Measurements from ENCODE around the gene SH3PXD2A.

The SH3PXD2A gene

GRCh38 chr10:103717341-103718246 is 137.8 kb downstream of the SH3PXD2A start:
- peak; percentile 53 for DNase-seq

GRCh38 chr10:103716206-103717160 is 138.9 kb downstream of the SH3PXD2A start:
- no peak for DNase-seq

- no peak for DNase-seq
Observed at GRCh38 chr10:103715430-103715829, 139.9 kb downstream of the SH3PXD2A start.

DNA sequence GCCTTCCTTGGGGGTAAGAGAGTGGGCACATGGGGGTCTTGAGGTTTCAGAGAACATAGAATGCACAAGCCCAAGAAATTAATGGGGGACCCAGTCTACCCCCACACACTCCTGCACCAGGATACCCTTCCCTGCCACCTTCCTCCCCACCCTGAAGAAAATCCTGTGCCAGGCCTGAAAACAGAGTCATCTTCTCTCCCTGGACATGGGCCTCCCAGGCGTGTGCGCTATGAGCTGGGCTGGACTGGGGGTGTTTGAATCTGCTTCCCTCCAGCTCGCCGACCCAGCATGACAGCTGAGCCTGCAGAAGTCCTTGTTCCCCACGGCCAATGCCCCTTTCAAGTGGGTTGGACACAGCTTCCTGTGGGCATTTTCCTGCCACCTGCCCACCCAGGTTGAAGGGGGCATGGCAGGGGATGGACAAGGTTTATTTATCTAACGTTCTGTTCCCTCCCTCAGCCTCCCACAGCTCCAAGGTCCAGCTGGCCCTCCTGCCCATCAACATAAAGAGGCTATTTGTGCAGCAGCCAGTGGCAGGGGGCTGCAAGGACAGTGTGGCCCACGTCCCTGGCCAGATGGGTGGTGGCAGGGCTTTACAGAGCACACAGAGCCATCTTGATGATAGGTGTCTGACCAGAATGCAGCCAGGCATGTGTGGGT is 141.0 kb downstream of the SH3PXD2A start:
- DNase-seq: no peak

- no peak for DNase-seq
Observed at GRCh38 chr10:103713676-103714075, 141.7 kb downstream of the SH3PXD2A start.

DNA sequence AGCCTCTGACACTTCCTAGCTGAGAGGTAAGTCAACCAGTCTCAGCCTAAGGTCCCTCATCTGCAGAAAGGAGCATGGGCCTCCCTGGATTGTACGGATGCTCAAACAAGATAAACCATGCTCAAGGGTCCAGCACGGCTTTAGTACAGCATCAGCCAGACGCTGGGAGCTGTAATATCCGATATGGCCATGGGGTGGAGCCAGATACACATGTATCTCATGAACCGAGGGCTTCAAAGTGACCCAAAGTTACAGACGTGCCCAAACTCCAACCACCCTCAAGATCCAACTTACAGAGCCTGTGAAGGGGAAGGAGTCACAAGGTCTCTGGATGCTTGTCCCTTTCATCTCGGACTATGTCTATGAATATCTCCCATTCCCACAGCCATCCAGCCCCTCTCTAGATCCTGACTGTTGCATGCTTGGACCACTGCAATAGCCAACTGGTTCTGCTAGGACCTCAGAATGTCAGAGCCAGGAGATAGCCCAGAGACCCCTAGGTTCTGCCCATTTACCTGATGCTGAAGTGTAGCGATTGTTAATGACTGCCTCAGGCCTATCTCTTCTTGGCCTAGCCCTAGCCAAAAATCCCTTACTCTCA is 142.4 kb downstream of the SH3PXD2A start:
- DNase-seq: peak; percentile 60

DNA sequence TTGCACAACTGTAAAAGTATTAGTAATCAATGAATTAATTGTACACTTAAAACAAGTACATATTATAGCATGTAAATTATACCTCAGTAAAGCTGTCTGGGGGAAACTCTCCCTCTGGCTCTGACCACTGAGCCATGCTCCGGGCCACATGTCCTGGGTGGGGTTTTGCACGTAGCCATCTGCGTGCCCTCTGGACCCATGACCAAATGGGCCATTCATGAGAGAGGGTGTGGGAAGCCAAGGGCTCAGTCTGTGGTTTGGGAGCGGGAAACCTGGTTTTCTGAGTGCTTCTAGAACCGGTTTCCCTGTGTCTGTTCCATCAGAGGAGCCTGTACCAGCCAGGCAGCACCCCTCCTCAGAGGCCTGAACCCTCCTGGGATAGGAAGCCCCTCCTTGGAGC is 143.2 kb downstream of the SH3PXD2A start:
- no peak for DNase-seq

GRCh38 chr10:103711351-103711994 is 143.9 kb downstream of the SH3PXD2A start:
- no peak for DNase-seq

- DNase-seq: no peak
Observed at GRCh38 chr10:103710490-103710889, 144.9 kb downstream of the SH3PXD2A start.

DNA sequence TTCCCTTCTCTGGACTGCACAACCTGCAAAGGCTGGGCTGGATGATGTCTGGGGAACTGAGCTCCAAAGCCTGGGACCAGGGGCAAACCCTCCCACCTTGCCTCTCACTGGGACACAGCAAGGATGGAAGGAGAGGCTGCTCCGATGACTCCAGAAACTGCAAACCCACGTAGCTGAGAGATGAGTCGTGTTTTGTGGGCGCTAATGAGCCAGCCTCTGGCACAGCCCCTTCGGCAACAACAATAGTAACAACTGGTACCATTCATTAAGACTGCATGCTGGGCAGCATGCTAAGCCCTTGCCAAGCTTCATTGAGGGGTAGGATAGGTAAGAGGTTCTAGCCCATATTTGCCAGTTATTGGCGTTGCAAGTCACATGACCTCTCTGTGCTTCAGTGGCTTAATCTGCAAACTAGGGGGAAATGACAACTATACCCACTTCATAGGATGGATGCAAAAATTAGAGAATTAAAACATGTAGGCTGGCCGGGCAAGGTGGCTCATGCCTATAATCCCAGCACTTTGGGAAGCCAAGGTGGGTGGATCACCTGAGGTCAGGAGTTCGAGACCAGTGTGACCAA is 145.9 kb downstream of the SH3PXD2A start:
- DNase-seq: no peak

DNA sequence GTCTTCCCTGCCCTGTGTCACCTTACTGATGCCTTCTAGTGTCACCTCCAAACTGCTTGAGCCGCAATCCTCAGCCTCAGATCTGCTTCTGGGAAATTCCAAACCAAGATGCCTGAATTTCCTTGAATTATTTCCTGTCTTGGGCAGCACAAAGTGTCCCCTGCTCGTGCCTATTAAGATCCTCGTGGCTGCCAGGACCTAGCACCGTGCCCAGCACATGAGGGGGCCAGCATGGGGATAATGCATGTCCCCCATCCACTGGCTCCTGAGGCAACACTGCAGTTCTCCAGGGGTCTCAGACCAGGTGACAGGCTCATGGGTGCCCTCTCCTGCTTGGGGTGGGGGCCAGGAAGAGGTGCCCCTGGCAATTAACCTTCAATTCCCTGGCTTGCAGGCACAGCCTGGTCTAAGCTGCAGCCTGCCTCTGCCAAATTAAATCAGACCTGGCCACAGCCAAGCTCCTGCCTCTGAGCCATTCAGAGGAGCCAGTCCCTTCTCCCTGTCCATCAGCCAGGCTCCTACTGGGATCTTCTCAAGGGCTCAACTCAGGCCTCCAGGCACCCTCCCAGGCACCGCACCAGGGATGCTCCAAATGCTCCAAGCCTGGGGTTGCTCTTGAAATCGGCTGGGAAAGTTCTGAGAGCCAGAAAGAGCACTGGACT is 146.6 kb downstream of the SH3PXD2A start:
- no peak for DNase-seq

DNA sequence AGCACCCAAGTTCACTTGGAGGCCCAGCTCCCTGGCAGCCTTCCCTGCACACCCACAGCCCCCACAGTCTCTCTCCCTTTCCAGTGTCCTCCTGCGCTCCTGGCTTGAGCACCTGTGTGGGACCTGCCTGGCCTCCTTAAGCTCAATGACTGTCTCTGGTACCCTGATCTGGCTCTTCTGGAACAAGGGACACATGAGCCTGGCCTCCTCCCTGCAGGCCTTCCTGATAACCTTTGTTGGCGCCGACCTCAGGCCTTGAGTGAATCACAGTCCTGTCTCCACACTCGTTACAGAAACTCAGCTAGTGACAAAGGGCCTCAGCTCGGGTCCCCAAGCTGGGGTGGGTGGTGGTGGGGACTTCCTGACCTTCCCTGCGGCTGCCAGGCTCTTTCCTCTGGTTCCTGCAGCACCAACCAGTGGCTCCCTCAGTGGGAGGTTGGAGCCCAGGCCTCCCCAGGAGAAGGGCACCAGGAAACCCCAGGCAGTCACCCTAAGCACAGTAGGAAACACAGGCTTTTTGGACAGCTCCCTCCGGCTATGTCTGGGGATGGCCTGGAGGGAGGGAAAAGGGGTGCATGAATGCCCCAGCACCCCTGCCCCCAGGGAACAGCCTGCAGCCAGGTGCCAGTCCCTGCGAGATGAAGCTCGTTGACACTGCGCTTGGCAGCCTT is 147.3 kb downstream of the SH3PXD2A start:
- DNase-seq: no peak

DNA sequence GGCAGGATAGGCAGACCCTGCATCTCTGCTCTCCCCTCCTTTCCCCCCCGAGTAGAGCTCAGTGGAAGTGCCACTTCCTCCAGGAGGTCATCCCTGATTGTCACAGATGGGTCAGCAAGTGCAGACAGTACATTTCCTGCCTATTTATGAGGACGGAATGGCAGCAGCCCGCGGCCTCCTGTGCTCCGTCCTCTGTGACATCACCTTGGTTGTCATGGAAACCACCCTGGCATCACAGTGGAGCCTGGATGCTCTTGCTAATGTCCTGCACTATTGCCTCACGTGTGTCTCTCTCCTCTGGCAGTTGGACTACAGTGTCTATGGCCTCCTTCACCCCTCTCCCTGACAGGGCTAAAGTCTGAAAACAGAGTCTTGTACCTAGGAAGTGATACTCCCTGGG is 148.6 kb downstream of the SH3PXD2A start:
- no peak for DNase-seq

DNA sequence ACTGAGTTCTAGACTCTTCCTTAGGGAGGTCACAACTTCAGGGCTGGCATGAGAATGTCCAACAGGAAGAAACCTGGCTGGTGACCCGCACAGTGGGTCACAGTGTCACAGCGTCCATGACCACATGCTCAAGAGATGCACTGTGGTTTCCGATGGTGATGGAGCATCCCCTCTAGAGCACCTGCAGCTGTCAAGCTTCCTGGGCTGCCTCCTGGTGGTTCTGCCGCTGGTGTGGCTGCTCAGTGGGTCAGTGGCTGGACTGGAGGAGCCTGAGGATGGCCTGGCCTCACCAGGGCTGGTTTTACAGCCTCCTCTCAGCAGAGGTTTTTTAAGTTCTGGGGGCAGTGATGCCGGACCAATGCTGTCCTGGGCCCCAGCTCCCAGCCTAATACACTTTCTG is 149.3 kb downstream of the SH3PXD2A start:
- DNase-seq: no peak

DNA sequence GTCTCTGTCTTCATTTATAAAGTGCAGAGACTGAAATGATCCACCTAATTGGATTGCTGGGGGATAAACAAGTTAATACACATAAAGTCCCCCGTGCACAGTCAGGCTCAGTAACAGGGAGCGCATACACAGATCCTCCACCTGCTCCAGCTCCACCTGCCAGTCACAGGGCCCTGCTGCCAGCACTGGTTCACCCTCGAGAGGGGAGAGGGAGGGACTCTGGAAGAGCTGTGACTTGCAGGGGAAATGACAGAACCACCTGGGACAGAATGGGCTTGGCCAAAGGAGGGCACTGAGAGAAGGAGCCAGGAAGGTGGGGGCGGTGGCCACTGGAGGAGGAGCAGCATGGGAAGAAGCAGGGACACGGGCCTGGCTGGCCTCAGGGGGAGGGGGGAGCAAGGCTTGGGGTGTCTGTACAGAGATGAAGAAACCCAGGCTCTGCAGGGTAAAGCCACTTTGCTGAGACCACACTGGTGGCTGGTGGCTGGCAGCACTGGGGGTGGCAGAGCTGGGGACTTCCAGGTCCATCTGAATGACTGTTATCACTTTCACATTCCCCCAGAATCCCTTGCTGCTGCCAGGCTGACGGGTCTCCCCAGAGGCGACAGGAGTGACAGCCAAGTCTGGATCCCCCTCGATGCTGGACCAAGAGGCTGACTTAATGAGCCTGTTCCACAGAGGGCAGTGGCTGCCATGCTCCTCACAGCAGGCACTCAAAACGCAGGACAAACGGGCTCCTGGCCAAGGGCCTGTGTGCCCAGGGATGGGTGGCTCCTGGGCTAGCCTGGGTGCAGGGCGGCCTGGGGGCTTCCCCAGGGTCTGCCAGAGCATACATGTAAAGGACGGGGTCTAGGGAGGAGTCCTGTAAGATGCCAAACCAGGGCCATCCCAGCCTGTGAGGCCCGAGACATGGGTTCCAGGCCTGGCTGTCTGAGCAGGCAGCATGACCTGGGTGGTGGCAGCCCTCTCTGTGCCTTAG is 151.1 kb downstream of the SH3PXD2A start:
- DNase-seq: peak; percentile 41

- DNase-seq: no peak
Observed at GRCh38 chr10:103701380-103702222, 153.8 kb downstream of the SH3PXD2A start.

- DNase-seq: no peak
Observed at GRCh38 chr10:103700436-103700715, 155.0 kb downstream of the SH3PXD2A start.

DNA sequence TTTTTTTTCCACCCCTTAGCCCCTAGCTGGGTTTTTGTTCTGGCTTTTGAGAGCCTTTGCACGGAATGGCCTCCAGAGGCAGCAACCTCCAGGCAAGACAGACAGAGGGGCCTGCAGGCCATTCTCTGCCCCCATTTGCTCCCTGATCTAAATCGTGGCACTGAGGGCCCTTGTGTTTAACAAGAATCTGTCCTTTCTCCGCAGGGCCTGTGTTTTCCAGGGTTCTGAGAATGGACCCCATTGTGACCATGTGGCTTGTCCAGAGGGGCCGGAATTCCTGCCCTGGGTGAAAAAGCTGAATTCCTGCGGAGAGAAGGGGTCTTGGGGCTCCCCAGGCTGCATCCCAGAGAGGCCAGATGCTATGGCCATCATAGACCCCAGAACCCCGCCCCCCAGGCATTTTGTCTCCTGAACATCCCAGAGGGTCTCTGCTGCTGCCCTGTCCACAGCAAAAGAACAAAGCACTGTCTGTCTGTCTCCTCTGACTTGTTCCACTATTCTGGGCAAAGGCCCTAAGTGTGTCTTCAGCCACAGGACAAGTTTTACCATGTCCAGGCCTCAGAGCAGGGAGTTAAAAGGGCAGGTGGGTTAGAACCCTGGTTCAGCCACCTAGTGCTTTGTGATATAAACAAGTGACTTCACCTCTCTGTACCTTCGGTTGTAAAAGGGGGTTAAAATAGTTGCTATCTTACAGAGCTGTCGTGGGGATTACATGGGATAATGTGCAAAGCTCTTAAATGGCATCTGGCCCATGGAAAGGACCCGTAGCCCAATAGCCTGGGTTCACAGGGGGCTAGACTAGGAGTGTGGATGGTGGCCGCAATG is 155.6 kb downstream of the SH3PXD2A start:
- no peak for DNase-seq

Data from NCI-H2171 treated with DMSO at 0.1 percent for 48 hours (cell line).